Glutamatergic neuron (in vitro differentiated cells): ENCODE measurements around the gene KCNQ1. TPM values are rescaled to one million over a fixed set of nuclear protein-coding genes. Genes with fewer than 3 reads are reported as not detected.
A peak's percentile ranks its signal among the peaks of the same experiment; 100 is the strongest.

ENCODE experiments used
- DNase-seq: peaks from one replicate; pipeline ENCODE4 v3.0.0; 2022
- H3K27ac Mint-ChIP-seq: one replicate; pipeline ENCODE4 v1.8.0; 2020; ENCODE audit warnings: mild to moderate bottlenecking, mixed read lengths, inconsistent platforms; ENCODE audit not compliant: unreplicated experiment
- H3K27me3 Mint-ChIP-seq: one replicate; pipeline ENCODE4 v1.8.0; 2020; ENCODE audit warnings: mild to moderate bottlenecking, moderate library complexity, mixed read lengths, inconsistent platforms; ENCODE audit not compliant: unreplicated experiment
- H3K36me3 Mint-ChIP-seq: one replicate; pipeline ENCODE4 v1.8.0; 2020; ENCODE audit warnings: mild to moderate bottlenecking, mixed read lengths, inconsistent platforms; ENCODE audit not compliant: unreplicated experiment
- H3K4me1 Mint-ChIP-seq: one replicate; pipeline ENCODE4 v1.8.0; 2020; ENCODE audit warnings: mild to moderate bottlenecking, low read depth, mixed read lengths, inconsistent platforms; ENCODE audit not compliant: unreplicated experiment
- H3K4me3 Mint-ChIP-seq: one replicate; pipeline ENCODE4 v1.8.0; 2020; ENCODE audit warnings: mild to moderate bottlenecking, mixed read lengths, inconsistent platforms; ENCODE audit not compliant: unreplicated experiment
- H3K9me3 Mint-ChIP-seq: one replicate; pipeline ENCODE4 v1.8.0; 2020; ENCODE audit warnings: mild to moderate bottlenecking, moderate library complexity, mixed read lengths, inconsistent platforms; ENCODE audit not compliant: unreplicated experiment
- total RNA-seq: library from RNA; stranded (reverse); fragmentation: NEBNext Ultra II Directional; extraction: Animal tissue kit (Norgen Biotek cat#: 25700); gene quantifications from one replicate; pipeline ENCODE4 v1.2.1, GENCODE V29; 2021; ENCODE audit not compliant: unreplicated experiment
- TF ChIP-seq, protein P1 (sequence below): fragments of 200-600 bp; sonication (generic); IDR thresholded peaks from one replicate; pipeline ENCODE4 v1.5.0; 2021; ENCODE audit not compliant: partially characterized antibody, unreplicated experiment

Gene KCNQ1
- total RNA-seq, 1 donor from 2014 or later = 0.44 TPM

DNA sequence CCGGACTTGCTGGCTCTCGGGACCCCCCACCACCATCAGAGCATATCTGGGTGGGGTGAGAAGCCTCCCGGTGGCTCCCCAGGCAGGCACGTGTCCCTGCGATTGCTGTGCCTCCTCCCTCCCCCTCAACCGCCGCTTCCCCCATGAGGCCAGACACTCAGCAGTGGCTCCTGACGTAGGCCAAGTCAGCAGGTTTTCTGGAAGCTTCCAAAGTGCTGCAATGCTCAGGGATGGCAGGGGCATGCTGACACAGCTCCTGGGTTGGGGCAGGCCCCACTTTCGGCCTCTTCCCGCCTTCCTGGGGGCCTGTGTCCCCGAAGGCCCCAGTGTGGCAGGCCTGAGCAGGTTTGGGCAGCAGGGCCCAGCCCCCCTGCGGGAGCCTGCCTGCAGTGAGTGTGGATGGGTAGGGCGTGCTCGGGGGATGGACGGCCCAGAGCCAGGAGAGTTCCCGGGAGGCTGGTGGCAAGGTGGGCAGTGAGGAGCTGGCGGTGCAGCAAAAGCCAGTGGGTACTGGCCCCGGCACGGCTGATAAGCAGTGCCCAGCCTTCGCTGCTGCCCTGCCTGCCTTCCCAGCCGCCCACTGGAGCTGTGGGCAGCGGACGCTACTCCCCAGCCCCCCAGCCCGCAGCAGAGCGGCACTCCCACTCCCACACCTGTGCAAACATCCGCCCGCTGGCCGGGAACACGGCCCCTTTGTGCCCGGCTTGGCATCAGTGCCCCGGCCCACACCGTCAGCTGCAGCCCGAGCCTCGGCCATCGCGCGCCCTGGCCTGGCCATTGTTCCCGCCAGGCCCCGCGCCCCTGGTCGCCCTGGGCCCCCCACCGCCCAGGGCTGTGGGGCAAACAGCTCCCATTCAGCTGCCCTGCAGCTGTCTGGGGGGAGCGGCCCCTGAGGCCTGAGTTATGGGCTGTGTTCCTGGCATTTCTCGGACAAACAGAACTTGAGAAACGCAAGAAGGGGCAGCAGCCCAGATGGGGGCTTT lies 130.0 kb downstream of the KCNQ1 start:
- peak; percentile 12 for DNase-seq

DNA sequence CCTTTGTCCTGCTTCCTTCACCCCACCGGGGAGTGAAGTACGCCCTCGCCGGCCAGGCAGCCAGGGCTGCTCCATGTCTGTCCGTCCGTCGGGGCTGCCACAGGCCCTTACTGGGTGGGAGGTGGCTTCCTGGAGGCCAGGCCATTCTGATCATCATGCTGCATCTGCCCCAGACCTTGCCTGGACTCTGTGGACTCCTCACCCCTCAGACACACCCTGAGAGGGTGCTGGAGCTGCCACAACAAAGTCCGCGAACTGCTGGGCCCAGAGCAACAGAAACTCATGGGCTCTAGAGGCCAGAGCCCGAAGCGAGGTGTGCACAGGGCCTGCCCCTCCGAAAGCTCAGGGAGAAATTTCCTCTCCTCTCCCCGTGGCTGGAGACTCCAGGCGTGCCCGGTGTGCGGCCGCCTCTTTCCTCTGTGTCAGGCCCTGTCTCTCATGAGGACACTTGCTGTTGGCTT lies 130.8 kb downstream of the KCNQ1 start:
- Mint-ChIP-seq H3K9me3 (no peaks in the 10 kb centered on the region), H3K36me3 (no peaks in the 10 kb centered on the region), H3K27ac (no peak overlapping the region), H3K4me3 (no peak overlapping the region), H3K4me1 (no peaks in the 10 kb centered on the region), H3K27me3 (no peaks in the 10 kb centered on the region)
- peak; percentile 15 for DNase-seq
- TF ChIP-seq, protein P1, sequence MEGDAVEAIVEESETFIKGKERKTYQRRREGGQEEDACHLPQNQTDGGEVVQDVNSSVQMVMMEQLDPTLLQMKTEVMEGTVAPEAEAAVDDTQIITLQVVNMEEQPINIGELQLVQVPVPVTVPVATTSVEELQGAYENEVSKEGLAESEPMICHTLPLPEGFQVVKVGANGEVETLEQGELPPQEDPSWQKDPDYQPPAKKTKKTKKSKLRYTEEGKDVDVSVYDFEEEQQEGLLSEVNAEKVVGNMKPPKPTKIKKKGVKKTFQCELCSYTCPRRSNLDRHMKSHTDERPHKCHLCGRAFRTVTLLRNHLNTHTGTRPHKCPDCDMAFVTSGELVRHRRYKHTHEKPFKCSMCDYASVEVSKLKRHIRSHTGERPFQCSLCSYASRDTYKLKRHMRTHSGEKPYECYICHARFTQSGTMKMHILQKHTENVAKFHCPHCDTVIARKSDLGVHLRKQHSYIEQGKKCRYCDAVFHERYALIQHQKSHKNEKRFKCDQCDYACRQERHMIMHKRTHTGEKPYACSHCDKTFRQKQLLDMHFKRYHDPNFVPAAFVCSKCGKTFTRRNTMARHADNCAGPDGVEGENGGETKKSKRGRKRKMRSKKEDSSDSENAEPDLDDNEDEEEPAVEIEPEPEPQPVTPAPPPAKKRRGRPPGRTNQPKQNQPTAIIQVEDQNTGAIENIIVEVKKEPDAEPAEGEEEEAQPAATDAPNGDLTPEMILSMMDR = no peak

More for the DNA sequence above, 130.0 kb downstream of the KCNQ1 start:
- Mint-ChIP-seq H3K36me3 (no peaks in the 10 kb centered on the region), H3K27me3 (no peaks in the 10 kb centered on the region), H3K27ac (no peak overlapping the region), H3K4me1 (no peaks in the 10 kb centered on the region), H3K4me3 (no peak overlapping the region), H3K9me3 (no peaks in the 10 kb centered on the region)
- TF ChIP-seq, protein P1 = no peak

DNA sequence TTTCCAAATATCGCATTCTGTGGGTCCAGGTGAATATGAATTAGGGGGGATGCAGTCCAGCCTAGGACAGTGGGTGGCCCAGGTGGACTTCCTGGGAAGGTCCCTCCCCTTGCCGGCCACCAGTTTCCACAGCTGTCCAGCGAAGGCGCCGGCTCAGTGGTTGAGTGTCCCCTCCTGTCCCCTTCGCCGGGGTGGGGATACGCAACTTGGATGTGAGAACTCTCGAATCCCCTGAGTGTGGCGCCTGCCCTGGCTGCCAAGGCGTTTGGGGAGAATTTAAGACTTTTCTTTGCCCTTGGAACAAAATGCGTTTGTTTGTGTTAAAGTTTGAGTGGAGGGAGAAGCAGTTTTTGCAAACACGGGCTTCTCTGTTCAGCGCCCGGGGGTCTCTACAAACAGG lies 131.3 kb downstream of the KCNQ1 start:
- Mint-ChIP-seq H3K27ac (no peak overlapping the region), H3K27me3 (no peaks in the 10 kb centered on the region), H3K4me3 (no peak overlapping the region), H3K36me3 (no peaks in the 10 kb centered on the region), H3K4me1 (no peaks in the 10 kb centered on the region), H3K9me3 (no peaks in the 10 kb centered on the region)
- TF ChIP-seq, protein P1 = no peak
- DNase-seq = peak; percentile 12

DNA sequence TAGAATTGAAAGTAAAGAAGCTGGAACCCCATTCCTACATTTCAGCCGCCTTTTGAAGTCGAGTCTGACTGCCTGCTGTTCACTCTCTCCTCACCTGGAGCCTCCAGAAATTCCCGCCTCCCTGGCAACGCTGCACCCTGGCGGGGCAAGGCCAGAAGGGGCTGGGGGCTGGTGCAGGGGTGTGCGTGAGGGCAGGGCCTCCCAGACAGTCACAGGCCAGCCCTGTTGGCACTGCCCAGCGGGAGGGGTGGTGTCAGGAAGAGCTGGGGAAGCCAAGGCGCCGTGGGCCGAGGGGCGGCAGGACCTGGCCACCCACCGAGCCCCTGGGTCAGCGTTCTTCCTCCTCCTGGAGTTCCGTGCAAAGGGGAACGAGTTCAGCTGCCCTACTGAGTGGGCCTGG lies 131.7 kb downstream of the KCNQ1 start:
- no peaks in the 10 kb centered on the region for H3K27me3 Mint-ChIP-seq

More for the DNA sequence above, 131.7 kb downstream of the KCNQ1 start:
- Mint-ChIP-seq H3K36me3 (no peaks in the 10 kb centered on the region), H3K27ac (no peak overlapping the region), H3K4me1 (no peaks in the 10 kb centered on the region), H3K4me3 (no peak overlapping the region), H3K9me3 (no peaks in the 10 kb centered on the region)
- DNase-seq = peak; percentile 14
- TF ChIP-seq, protein P1 = no peak
